Umbilical cord (tissue), 2 donors: ENCODE measurements around the gene MAP3K4. TPM values are rescaled to one million over a fixed set of nuclear protein-coding genes. Genes with fewer than 3 reads are reported as not detected.
"Not testable (repeated sequence)": the region's sequence is repeated elsewhere in the genome, so short reads cannot be mapped to it uniquely, and the experiment has no call there.

Experiments
- DNase-seq: peaks from one replicate; pipeline ENCODE4 v3.0.0-alpha.2; 2015; ENCODE audit warnings: low spot score
- total RNA-seq: library from RNA; depleted of rRNA; stranded (reverse); fragments of >200 nt; gene quantifications from one replicate; pipeline ENCODE4 v1.2.3, GENCODE V29; 2014; ENCODE audit warnings: low replicate concordance; ENCODE audit not compliant: insufficient read depth

MAP3K4 gene
- total RNA-seq, 1 donor from 2014 or later: 22.6 TPM

- DNase-seq: no peak
Measured at GRCh38 chr6:160967351-160967750, 24.2 kb upstream of the MAP3K4 start.

GRCh38 chr6:160967833-160968232 is 23.7 kb upstream of the MAP3K4 start:
- DNase-seq: no peak

DNA sequence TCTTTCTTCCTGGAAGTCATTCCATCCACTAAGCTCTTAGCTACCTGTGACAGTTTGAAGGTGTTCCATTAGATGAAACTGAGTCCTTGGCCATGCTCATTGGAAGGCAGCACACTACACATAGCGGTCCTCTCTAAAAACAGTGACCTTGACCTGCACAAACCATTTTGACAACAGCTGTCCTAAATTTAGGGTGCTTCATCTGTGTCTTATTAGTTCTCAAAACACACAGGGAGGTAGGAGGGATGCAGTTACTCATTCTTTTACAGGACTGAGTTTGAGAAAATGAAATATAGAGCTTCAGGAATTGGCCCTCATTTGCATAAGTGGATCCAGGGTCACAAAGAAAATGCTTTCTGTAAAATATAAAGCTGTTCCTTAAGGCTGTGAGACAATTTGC is 20.4 kb upstream of the MAP3K4 start:
- no peak for DNase-seq

DNA sequence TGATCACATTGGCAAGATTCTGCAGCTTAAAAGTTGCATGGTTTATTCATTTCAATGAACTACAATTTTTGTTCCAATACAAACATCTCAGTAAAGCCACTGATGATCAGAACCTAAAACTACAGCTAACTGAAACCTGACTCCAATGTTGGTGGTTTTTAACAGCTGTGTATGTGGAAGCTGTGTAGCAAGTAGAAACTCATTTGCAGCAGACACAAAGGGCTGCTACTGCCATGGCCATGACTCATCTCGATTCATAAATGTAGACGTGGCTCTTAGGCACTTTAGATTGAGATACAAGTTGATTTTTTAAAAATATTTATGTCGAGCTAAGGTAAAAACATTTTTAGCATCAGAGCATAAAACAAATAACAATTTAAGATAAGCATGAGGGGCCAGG is 19.5 kb upstream of the MAP3K4 start:
- DNase-seq: peak; percentile 8

DNA sequence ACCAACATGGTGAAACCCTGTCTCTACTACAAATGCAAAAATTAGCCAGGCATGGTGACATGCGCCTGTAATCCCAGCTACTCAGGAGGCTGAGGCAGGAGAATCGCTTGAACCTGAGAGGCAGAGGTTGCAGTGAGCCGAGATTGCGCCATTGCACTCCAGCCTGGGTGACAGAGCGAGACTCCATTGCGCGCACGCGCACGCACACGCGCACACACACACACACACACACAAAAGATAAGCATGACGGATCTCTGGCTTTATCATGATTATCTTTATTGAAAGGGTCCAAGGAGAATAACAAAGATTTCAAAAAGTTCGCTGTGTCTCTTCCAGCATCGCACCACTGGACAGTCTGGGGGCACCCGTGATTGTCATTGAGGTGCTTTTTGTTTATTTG is 19.0 kb upstream of the MAP3K4 start:
- DNase-seq: not testable (repeated sequence)

- DNase-seq: peak; percentile 32
Measured at GRCh38 chr6:160973311-160974250, 18.0 kb upstream of the MAP3K4 start.

GRCh38 chr6:160974304-160974771 is 17.2 kb upstream of the MAP3K4 start:
- peak; percentile 88 for DNase-seq

DNA sequence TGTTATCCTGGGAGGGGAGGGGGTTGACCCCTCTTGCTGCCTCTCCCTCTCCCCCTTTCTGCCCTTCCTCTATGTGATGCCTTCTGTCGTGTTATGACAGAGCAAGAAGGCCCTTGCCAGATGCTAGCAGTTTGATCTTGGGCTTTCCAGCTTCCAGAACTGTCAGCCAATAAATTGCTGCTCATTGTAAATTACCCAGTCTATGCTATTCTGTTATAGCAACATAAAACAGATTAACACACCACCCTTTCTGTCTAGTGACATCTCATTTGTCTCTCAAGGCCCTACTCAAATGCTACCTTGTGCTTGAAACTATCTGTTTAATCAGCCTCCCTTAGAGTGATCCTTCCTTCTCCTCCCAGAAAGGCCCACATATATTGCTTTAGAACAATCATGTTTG is 16.4 kb upstream of the MAP3K4 start:
- no peak for DNase-seq

GRCh38 chr6:160975961-160976360 is 15.6 kb upstream of the MAP3K4 start:
- not testable (repeated sequence) for DNase-seq

DNA sequence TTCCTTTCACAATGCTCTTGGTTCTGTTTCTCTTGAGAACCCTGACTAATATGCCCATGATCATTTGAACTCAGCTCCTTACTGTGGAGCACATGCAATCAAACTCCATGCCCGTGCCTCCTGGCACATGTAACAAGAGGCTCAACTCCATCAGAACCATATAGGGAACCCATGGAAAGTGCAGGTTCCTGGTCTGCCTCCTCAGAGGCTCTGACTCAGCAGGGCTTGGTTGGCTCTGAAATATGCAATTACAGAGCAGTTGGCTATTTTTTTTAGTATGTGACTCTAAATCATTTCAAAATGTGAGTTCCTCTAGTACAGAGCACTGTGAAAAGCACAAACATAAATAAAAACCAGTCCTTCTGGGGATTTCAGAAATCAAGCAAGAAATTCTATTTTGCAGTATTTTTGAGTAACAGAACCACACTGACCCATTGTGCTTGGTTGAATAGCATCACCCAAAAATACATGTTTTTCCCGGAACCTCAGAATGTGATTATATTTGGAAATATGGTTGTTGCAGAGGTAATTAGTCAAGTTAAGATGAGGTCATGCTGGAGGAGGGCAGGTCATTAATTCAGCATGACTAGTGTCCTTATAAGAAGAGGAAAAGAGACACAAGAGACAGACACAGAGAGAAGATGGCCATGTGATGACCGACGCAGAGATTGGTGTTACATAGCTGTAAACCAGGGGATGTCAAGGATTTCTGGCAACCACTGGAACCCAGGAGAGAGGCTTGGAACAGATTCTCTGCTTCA is 13.2 kb upstream of the MAP3K4 start:
- DNase-seq: no peak

GRCh38 chr6:160979061-160979708 is 12.4 kb upstream of the MAP3K4 start:
- DNase-seq: peak; percentile 13

DNA sequence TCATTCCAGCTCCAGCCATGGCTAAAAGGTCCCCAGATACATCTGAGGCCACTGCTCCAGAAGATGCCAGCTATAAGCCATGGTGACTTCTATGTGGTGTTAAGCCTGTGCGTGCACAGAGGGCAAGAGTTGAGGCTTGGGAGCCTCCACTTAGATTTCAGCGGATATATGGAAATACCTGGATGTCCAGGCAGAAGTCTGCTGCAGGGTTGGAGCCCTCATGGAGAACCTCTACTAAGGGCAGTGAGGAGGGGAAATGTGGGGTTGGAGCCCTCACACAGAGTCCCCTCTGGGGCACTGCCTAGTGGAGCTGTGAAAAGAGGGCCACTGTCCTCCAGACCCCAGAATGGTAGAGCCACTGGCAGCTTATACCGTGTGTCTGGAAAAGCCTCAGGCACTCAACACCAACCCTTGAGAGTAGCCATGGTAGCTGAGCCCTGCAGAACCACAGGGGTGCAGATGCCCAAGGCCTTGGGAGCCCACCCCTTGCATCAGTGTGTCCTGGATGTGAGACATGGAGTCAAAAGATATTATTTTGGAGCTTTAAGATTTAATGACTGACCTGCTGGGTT is 8.1 kb upstream of the MAP3K4 start:
- DNase-seq: not testable (repeated sequence)

- DNase-seq: no peak
Measured at GRCh38 chr6:160986851-160987250, 4.7 kb upstream of the MAP3K4 start.

- no peak for DNase-seq
Measured at GRCh38 chr6:160987265-160987664, 4.3 kb upstream of the MAP3K4 start.

GRCh38 chr6:160990847-160991405 is 643 bp upstream of the MAP3K4 start:
- no peak for DNase-seq

DNA sequence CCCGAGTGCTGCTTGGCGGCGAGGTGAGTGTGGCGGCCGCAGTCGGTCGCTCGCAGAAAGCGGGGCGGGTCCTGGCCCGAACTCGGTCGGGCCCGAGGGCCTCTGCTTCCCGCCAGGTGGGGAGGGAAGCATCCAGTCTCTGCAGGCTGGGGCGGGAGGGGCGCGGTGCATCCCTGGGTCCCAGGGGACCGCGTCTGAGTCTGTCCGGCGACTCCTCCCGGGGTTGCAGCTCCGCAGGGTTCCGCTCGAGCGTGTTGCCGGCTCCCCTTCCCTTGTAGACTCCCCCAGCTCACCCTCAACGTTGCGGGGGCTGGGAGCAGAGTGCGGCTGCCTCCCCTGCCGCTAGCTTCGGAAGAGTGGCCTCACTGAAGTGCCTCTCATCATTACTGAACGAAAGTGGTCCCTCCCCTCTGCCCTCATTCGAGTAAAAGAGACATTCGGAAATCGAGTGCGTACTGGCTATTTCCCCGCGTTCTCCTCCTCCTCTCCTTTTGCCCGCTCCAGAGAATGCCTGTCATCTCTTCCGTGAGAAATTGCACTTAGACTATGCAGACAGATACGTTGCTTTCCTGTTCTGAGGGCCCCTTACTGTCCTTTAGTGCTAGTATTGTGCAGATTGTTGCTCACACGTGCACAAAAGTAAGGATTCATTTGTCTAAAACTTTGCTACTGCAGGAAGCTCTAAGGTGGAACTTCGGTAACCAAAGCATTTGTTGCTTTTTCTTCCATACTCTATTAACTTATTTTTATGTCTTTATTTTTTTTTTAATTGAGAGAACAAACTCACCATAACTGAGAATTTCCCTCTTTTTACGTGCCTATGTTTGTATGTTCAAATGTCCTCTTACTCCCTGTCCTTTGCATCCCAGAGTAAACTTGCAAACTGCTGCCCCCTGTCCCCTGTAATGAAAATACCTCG is 751 bp downstream of the MAP3K4 start:
- DNase-seq: peak; percentile 85

GRCh38 chr6:160992980-160993314 is 1.4 kb downstream of the MAP3K4 start:
- DNase-seq: no peak

DNA sequence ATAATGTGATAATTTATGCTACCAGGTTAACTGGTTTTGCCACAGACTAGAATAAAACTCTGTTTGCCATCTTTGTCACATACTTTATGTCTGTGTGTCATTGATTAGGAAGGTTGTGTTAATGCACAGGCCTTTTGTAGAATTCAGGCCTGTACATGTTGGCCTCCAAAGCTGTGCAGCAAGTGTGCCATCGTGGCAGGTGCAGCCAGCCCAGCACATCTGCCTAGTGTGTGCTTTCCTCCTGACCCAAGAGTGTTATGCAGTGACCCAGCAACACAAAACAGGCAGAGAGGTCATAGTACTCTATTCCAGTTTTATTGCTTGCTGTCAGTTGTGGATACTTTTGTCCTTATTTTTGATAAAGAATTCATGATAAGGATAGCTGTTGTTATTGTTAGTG is 3.7 kb downstream of the MAP3K4 start:
- no peak for DNase-seq

DNA sequence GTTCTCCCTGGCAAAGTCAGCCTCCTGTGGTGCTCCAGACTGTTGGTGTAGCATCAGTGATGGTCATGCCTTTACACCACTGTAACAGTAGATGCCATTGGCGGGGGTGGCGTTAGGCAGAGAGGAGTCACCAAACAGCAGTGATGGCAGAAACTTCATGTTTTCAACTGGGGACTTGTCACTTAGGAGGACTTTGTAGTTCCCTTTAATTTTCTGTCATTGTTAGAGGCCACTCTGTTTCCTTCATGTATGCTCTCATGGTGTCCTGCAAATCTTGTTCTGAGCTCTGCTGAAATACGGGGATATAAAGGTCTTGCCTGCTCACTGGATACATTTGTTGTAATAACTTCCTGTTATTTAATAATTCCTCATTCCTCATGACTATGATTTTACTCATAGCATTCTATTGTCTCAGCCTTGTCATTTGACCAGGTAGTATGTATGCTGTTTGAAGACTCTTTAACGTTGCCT is 4.6 kb downstream of the MAP3K4 start:
- no peak for DNase-seq

DNA sequence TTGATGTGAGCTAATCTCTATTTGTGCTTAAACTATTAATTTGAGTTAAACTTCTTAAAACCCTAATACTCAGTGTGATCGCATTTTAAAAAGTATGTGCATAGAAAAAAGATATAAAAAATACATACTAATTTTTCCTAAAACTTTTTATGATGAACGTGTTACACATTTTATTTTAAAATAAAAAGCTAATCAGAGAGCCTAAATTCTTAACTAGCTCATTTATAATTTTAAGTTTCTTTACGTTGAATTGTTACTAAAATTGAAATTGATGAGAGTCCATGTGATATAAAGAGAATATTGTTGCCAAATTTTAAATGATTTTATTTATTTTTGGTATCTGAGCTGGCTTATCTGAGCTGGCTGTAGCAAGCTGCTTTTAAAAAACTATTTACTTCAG is 6.6 kb downstream of the MAP3K4 start:
- no peak for DNase-seq
